Measurements from ENCODE around the gene STX1B.

DNA sequence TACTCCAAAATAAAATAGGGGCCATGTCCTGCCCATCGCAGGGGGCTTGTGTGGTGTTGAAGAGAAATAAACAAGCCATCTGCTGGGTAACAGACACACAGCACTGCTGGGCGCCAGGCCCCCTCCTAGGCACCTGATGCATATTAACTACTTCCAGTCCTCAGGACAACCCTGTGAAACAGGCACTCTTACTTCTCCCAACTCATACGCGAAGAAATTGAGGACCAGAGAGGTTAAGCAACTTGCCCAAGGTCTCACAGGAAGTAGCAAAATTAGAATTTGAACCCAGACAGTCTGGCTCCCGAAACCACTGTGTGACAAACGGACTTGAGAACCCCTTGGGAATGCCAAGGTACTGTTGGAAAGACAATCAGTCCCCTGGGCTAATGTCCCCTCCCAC lies 2.8 kb downstream of the STX1B start:
- no peak for TF ChIP-seq YY1 (IDR thresholded peaks at IDR 0.05; ENCODE audit: insufficient read depth, insufficient read length)
- TF ChIP-seq ZNF274 (IDR thresholded peaks at IDR 0.05; ENCODE audit: low read depth, low read length), result no peak
- no peak for TF ChIP-seq SUZ12 (IDR thresholded peaks at IDR 0.05; ENCODE audit: extremely low read depth, insufficient read depth, insufficient read length)
